HCT116 (cell line): ENCODE data around the gene GNPTAB. TPM values are rescaled to one million over a fixed set of nuclear protein-coding genes. Genes with fewer than 3 reads are reported as not detected.

ENCODE experiments used
- ATAC-seq: fragments of 200-7000 bp; cut with Tn5 transposase; 2 replicates; pipeline ENCODE4 v1.9.1; 2020; ENCODE audit warnings: mild to moderate bottlenecking, moderate library complexity
- BruUV-seq: library from RNA; stranded (reverse); fragments of 400-500 nt; replicated peaks from 2 replicates; lab custom pipeline; 2021; lab: Mats Ljungman, UMichigan
- CTCF ChIA-PET: fragments of 300-600 bp; sonication (Branson Sonifier 250); formaldehyde crosslinking; loops from one replicate; lab custom pipeline; 2021; ENCODE audit warnings: antibody characterized with exemption; lab: Charles Lee
- POLR2A ChIA-PET: fragments of 300-600, 350-600 bp; sonication (Branson Sonifier 250); formaldehyde crosslinking; loops from one replicate; lab custom pipeline; 2021; ENCODE audit warnings: antibody characterized with exemption; lab: Charles Lee
- RAD21 ChIA-PET, 2 experiments: fragments of 300-600 bp; sonication (Branson Sonifier 250); formaldehyde crosslinking; loops; one replicate each; lab custom pipeline; 2023; ENCODE audit warnings: low total read pairs in 2 of 2; ENCODE audit not compliant: uncharacterized antibody in 2 of 2, unreplicated experiment in 2 of 2, low non-redundant PET in 1 of 2; lab: Charles Lee
- DNase-seq: peaks from one replicate; pipeline ENCODE4 v3.0.0-alpha.2; 2010; ENCODE audit warnings: low read depth, low spot score
- H2AFZ ChIP-seq: fragments of 200-600 bp; shearing (Covaris generic), sonication (generic); 2 replicates; pipeline ENCODE4 v1.6.1; 2017; ENCODE audit warnings: low read depth, mixed run types, mixed read lengths, antibody characterized with exemption, low read length; ENCODE audit not compliant: poor library complexity, severe bottlenecking
- H3K27ac ChIP-seq: 2 replicates; pipeline ENCODE4 v1.5.1; 2012; ENCODE audit warnings: low read depth, low read length
- H3K27me3 ChIP-seq: fragments of 200-600 bp; sonication (generic); 2 replicates; pipeline ENCODE4 v1.6.1; 2016; ENCODE audit warnings: mixed run types, low read length, mixed read lengths; ENCODE audit not compliant: insufficient read depth
- H3K36me3 ChIP-seq, 2 experiments: fragments of 200-500 bp in 1 of 2; fragments of 200-600 bp in 1 of 2; sonication (Bioruptor generic) in 1 of 2; sonication (generic) in 1 of 2; 2 replicates each; pipeline versions ENCODE4 v1.5.1 to v1.6.1; 2014 to 2016; ENCODE audit warnings: low read length in 2 of 2, inconsistent platforms in 1 of 2, mixed read lengths in 1 of 2, mixed run types in 1 of 2; ENCODE audit not compliant: insufficient read depth in 2 of 2, control insufficient read depth in 1 of 2
- H3K4me1 ChIP-seq, 2 experiments: fragments of 200-600 bp in 1 of 2; sonication (generic) in 1 of 2; 2 replicates each; pipeline versions ENCODE4 v1.5.1 to v1.6.1; 2012 to 2017; ENCODE audit warnings: low read length in 2 of 2, inconsistent platforms in 1 of 2, mild to moderate bottlenecking in 1 of 2, mixed read lengths in 1 of 2, mixed run types in 1 of 2, moderate library complexity in 1 of 2; ENCODE audit not compliant: insufficient read depth in 2 of 2, control insufficient read depth in 1 of 2
- H3K4me2 ChIP-seq: fragments of 200-600 bp; sonication (generic); 2 replicates; pipeline ENCODE4 v1.6.1; 2017; ENCODE audit warnings: mixed run types, low read length, mixed read lengths
- H3K4me3 ChIP-seq, 2 experiments: fragments of 200-600 bp in 1 of 2; sonication (generic) in 1 of 2; replicated peaks in 1 of 2; 2 replicates each; pipeline ENCODE4 v1.5.1; 2011 to 2016; ENCODE audit warnings: low read length in 2 of 2, control low read depth in 1 of 2, low read depth in 1 of 2, mild to moderate bottlenecking in 1 of 2, mixed read lengths in 1 of 2, mixed run types in 1 of 2
- H3K79me2 ChIP-seq: fragments of 200-600 bp; sonication (generic); 2 replicates; pipeline ENCODE4 v1.6.1; 2017; ENCODE audit warnings: mild to moderate bottlenecking, mixed run types, low read length, moderate library complexity, mixed read lengths; ENCODE audit not compliant: insufficient read depth
- H3K9ac ChIP-seq: fragments of 200-600 bp; sonication (generic); 2 replicates; pipeline ENCODE4 v1.6.1; 2016; ENCODE audit warnings: low read length, mixed read lengths
- H3K9me2 ChIP-seq: fragments of 200-600 bp; sonication (generic), shearing (Covaris generic); 2 replicates; pipeline ENCODE4 v1.6.1; 2017; ENCODE audit warnings: mixed run types, mild to moderate bottlenecking, moderate library complexity; ENCODE audit not compliant: insufficient read depth
- H3K9me3 ChIP-seq, 2 experiments: fragments of 200-500 bp in 1 of 2; fragments of 200-600 bp in 1 of 2; sonication (Bioruptor generic) in 1 of 2; sonication (generic) in 1 of 2; 2 replicates each; pipeline ENCODE4 v1.6.1; 2014 to 2017; ENCODE audit warnings: low read length in 2 of 2, mixed read lengths in 2 of 2, inconsistent platforms in 1 of 2, low read depth in 1 of 2, mild to moderate bottlenecking in 1 of 2, mixed run types in 1 of 2, moderate library complexity in 1 of 2; ENCODE audit not compliant: control insufficient read depth in 1 of 2, insufficient read depth in 1 of 2
- H4K20me1 ChIP-seq: fragments of 200-600 bp; sonication (generic), shearing (Covaris generic); 2 replicates; pipeline ENCODE4 v1.6.1; 2017; ENCODE audit warnings: mixed run types, mild to moderate bottlenecking, moderate library complexity; ENCODE audit not compliant: insufficient read depth
- ATF3 ChIP-seq: IDR thresholded peaks from 2 replicates; pipeline ENCODE4 v1.6.1; 2012
- RAD21 ChIP-seq: IDR thresholded peaks from 2 replicates; pipeline ENCODE4 v1.6.1; 2012; ENCODE audit warnings: low read depth, mild to moderate bottlenecking
- SIN3A ChIP-seq: IDR thresholded peaks from 2 replicates; pipeline ENCODE4 v1.6.1; 2012; ENCODE audit warnings: low read depth
- SRF ChIP-seq: IDR thresholded peaks from 2 replicates; pipeline ENCODE4 v1.6.1; 2012; ENCODE audit warnings: low read depth
- intact Hi-C: fragments of 100-400 bp; cut with micrococcal nuclease; formaldehyde crosslinking; loops from 2 replicates; pipeline ENCODE4 v1.10.0; 2022
- total RNA-seq: library from RNA; stranded (reverse); gene quantifications from one replicate; pipeline ENCODE4 v1.2.1, GENCODE V29; 2021; ENCODE audit not compliant: unreplicated experiment

The GNPTAB gene
- total RNA-seq, 1 experiment from 2014 or later: 41.4 TPM

DNA sequence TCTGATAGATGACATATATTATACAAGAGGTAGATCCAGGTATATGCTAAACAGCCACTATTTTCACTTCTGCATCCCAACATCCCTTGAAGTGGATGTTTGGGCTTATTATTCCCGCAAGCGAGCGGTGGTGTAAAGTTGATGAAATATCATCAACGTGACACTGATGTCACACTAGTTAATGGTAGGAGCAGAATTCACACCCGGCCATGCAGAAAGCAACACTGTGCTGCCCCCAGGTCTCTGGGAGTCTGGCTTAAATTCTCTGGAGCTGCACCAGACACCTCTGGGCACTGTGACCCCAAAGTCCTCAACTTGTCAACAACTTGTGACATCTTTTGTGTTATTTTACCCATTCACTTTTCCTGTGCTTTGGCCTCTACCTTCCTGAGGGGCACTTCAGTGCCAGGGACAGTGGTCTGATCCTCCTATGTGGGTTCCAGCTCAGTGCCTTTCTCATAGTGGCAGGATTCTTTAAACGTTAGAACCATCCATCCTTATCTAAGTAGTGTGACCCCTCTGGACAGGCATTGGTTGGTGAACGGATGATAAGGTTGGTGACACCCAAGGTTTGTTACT is 47.6 kb upstream of the GNPTAB start (continued):
- no peak for TF ChIP-seq RAD21
- no peak for TF ChIP-seq ATF3

- H3K9me3 ChIP-seq: no peaks in the 10 kb centered on the region
- BruUV-seq: no TSS peak
- H4K20me1 ChIP-seq: no peaks in the 10 kb centered on the region
- TF ChIP-seq SRF: no peak
- no peak for TF ChIP-seq SIN3A
- no peak for TF ChIP-seq RAD21
- ChIA-PET POLR2A (no interaction called here), CTCF (no interaction called here), RAD21 (interaction anchor here in 1 of 2 experiments (0.7 kb wide), 1 partner anchor 1611 kb away, joined by 4 read pairs; the partner anchor contains the start of gene SCYL2)
- DNase-seq: no peak
- H3K27me3 ChIP-seq: no peaks in the 10 kb centered on the region
- H3K27ac ChIP-seq: peak overlapping the region; percentile 89
- peak overlapping the region; percentile 79 for H3K9ac ChIP-seq
- no peaks in the 10 kb centered on the region for H3K9me2 ChIP-seq
- ATAC-seq: peak; percentile 50
- intact Hi-C loops: no loop called here
- peak overlapping the region; percentile 82 to 95 for H3K4me3 ChIP-seq
- peak overlapping the region; percentile 92 for H3K4me2 ChIP-seq
- H2AFZ ChIP-seq: peak overlapping the region; percentile 67
- H3K36me3 ChIP-seq: no peaks in the 10 kb centered on the region
- no peaks in the 10 kb centered on the region for H3K79me2 ChIP-seq
- peaks cover 6 to 19% of the 10 kb centered on the region in 2 experiments; a peak in 3 of 4 replicates for H3K4me1 ChIP-seq
Observed at GRCh38 chr12:101877806-101878242, 47.1 kb upstream of the GNPTAB start.
